GM12878 (cell line): ENCODE results near the gene CUTA. TPM values are rescaled to one million over a fixed set of nuclear protein-coding genes. Genes with fewer than 3 reads are reported as not detected.

Experiments
- ATAC-seq: fragments of 200-7000 bp; cut with Tn5 transposase; 3 replicates; pipeline ENCODE4 v1.9.1; 2020; ENCODE audit warnings: mild to moderate bottlenecking, moderate library complexity
- BruUV-seq: library from RNA; stranded (reverse); fragments of 400-500 nt; replicated peaks from 2 replicates; lab custom pipeline; 2021; lab: Mats Ljungman, UMichigan
- CTCF ChIA-PET: fragments of 300-600 bp; sonication (Branson Sonifier 250); formaldehyde crosslinking; extraction: SDS; loops from one replicate; lab custom pipeline; 2021; ENCODE audit warnings: inconsistent platforms; lab: Yijun Ruan, JAX
- POLR2A ChIA-PET: fragments of 350-600 bp; formaldehyde crosslinking; extraction: SDS; loops from one replicate; lab custom pipeline; 2021; ENCODE audit warnings: inconsistent platforms; lab: Charles Lee
- RAD21 ChIA-PET: fragments of 300-600 bp; sonication (Branson Sonifier 250); formaldehyde crosslinking; loops from one replicate; lab custom pipeline; 2023; ENCODE audit warnings: antibody characterized with exemption; ENCODE audit not compliant: unreplicated experiment; lab: Charles Lee
- SMC1A ChIA-PET: fragments of 300-600 bp; sonication (Branson Sonifier 250); formaldehyde crosslinking; loops from one replicate; lab custom pipeline; 2023; ENCODE audit not compliant: unreplicated experiment, uncharacterized antibody; lab: Charles Lee
- DNase-seq: peaks from one replicate; pipeline ENCODE4 v3.0.0-alpha.2; 2011; ENCODE audit warnings: low read depth, low spot score
- FAIRE-seq: peaks from 3 replicates; lab custom pipeline; 2011; peaks lifted over from hg19 to GRCh38; lab: Jason Lieb, UNC
- H2AFZ ChIP-seq: 2 replicates; pipeline ENCODE4 v1.6.0; 2011; ENCODE audit warnings: low read depth, low read length, control low read depth; ENCODE audit not compliant: control insufficient read depth
- H3K27ac ChIP-seq: 2 replicates; pipeline ENCODE4 v1.5.1; 2011; ENCODE audit warnings: control low read depth; ENCODE audit not compliant: control insufficient read depth, insufficient read depth
- H3K27me3 ChIP-seq, 2 experiments: replicated peaks in 1 of 2; 2 replicates each; pipeline versions ENCODE4 v1.6.0 to v1.6.1; 2011; ENCODE audit warnings: low read length in 1 of 2; ENCODE audit not compliant: control insufficient read depth in 2 of 2, insufficient read depth in 2 of 2
- H3K36me3 ChIP-seq, 2 experiments: 2 replicates each; pipeline ENCODE4 v1.5.1; 2011; ENCODE audit warnings: low read length in 1 of 2; ENCODE audit not compliant: control insufficient read depth in 2 of 2, insufficient read depth in 2 of 2
- H3K4me1 ChIP-seq: 2 replicates; pipeline ENCODE4 v1.6.1; 2011; ENCODE audit warnings: mild to moderate bottlenecking, low read length, moderate library complexity, mixed read lengths; ENCODE audit not compliant: control insufficient read depth, insufficient read depth
- H3K4me2 ChIP-seq: 2 replicates; pipeline ENCODE4 v1.6.0; 2011; ENCODE audit warnings: control low read depth; ENCODE audit not compliant: control insufficient read depth, insufficient read depth
- H3K4me3 ChIP-seq: fragments of 200-600 bp; sonication (generic); 2 replicates; pipeline ENCODE4 v1.5.1; 2016
- H3K79me2 ChIP-seq: 2 replicates; pipeline ENCODE4 v1.6.0; 2011; ENCODE audit warnings: low read length; ENCODE audit not compliant: control insufficient read depth, insufficient read depth
- H3K9ac ChIP-seq: 2 replicates; pipeline ENCODE4 v1.8.0; 2011; ENCODE audit warnings: low read length, control low read depth, mixed read lengths; ENCODE audit not compliant: control insufficient read depth, insufficient read depth
- H3K9me3 ChIP-seq: replicated peaks from 3 replicates; pipeline ENCODE4 v1.5.1; 2011; ENCODE audit warnings: mild to moderate bottlenecking, low read length; ENCODE audit not compliant: control insufficient read depth, insufficient read depth
- H4K20me1 ChIP-seq: 2 replicates; pipeline ENCODE4 v1.6.0; 2011; ENCODE audit not compliant: control insufficient read depth, insufficient read depth
- BACH1 ChIP-seq: fragments of 450-650 bp; IDR thresholded peaks from 2 replicates; pipeline ENCODE4 v1.6.1; 2017; ENCODE audit warnings: mild to moderate bottlenecking, borderline replicate concordance
- CBX5 ChIP-seq: sonication (generic); IDR thresholded peaks from 2 replicates; pipeline ENCODE4 v1.6.1; 2016; ENCODE audit warnings: low read depth, moderate library complexity, mild to moderate bottlenecking, inconsistent platforms
- ESRRA ChIP-seq: IDR thresholded peaks from 2 replicates; pipeline ENCODE4 v1.6.1; 2012; ENCODE audit warnings: mild to moderate bottlenecking, low read length, improper control_type of control experiment
- FOS ChIP-seq: IDR thresholded peaks from 3 replicates; pipeline ENCODE4 v1.6.1; 2011; ENCODE audit warnings: borderline replicate concordance; ENCODE audit not compliant: insufficient read length; ENCODE audit errors: extremely low read depth
- FOXK2 ChIP-seq: fragments of 450-650 bp; IDR thresholded peaks from 2 replicates; pipeline ENCODE4 v1.6.1; 2017; ENCODE audit warnings: mild to moderate bottlenecking, moderate library complexity
- IRF4 ChIP-seq: IDR thresholded peaks from 2 replicates; pipeline ENCODE4 v1.6.1; 2011; ENCODE audit warnings: low read depth, low read length
- KDM1A ChIP-seq: fragments of 200-600 bp; sonication (generic); IDR thresholded peaks from 2 replicates; pipeline ENCODE4 v1.6.1; 2016; ENCODE audit warnings: borderline replicate concordance
- POLR2A ChIP-seq: IDR thresholded peaks from 2 replicates; pipeline ENCODE4 v1.6.1; 2011; ENCODE audit warnings: low read depth, mild to moderate bottlenecking, low read length
- RAD51 ChIP-seq: fragments of 450-650 bp; IDR thresholded peaks from 2 replicates; pipeline ENCODE4 v1.6.1; 2016; ENCODE audit warnings: moderate library complexity, mild to moderate bottlenecking, inconsistent platforms
- RBBP5 ChIP-seq: fragments of 200-600 bp; sonication (generic); conservative IDR thresholded peaks from 2 replicates; pipeline ENCODE4 v1.6.1; 2016
- TCF7 ChIP-seq: IDR thresholded peaks from 2 replicates; pipeline ENCODE4 v1.6.1; 2014; ENCODE audit warnings: antibody characterized with exemption, borderline replicate concordance
- YY1 ChIP-seq: IDR thresholded peaks from 2 replicates; pipeline ENCODE4 v1.6.1; 2011; ENCODE audit warnings: low read depth, mild to moderate bottlenecking, low read length
- ZNF217 ChIP-seq: fragments of 450-650 bp; IDR thresholded peaks from 2 replicates; pipeline ENCODE4 v1.6.1; 2017; ENCODE audit warnings: antibody characterized with exemption, mild to moderate bottlenecking
- WGBS: methylation state at CpG from one replicate; pipeline ENCODE4 v1.1.6; 2016; ENCODE audit warnings: low lambda C conversion rate; ENCODE audit not compliant: insufficient replicate concordance, insufficient coverage; ENCODE audit errors: missing lambda C conversion rate; 5-methylcytosine and 5-hydroxymethylcytosine counted together
- in situ Hi-C: fragments of 300-500 bp; cut with MboI; formaldehyde crosslinking; loops from 9 replicates; pipeline ENCODE4 v1.14.3; 2018; ENCODE audit warnings: mixed read lengths
- intact Hi-C: fragments of 100-400 bp; cut with micrococcal nuclease; formaldehyde crosslinking; loops from one replicate; pipeline ENCODE4 v1.14.2; 2022; ENCODE audit not compliant: unreplicated experiment
- polyA plus RNA-seq, 11 experiments: library from polyadenylated mRNA; depleted of rRNA in 4 of 11; unstranded in 6 of 11; stranded (reverse) in 5 of 11; fragments of >200 nt; fragmentation: Nextera tagmentation in 4 of 11; fragmentation: Illumina TruSeq in 1 of 11; extraction: Ambion mirVana in 4 of 11; extraction: Trizol in 1 of 11; gene quantifications; 1 replicate in 1 of 11; 2 replicates in 10 of 11; pipeline versions ENCODE4 v1.2.1 to v1.2.3, GENCODE V29; 2011 to 2016; ENCODE audit warnings: inconsistent platforms in 2 of 11, missing spikeins in 2 of 11, low read depth in 1 of 11
- total RNA-seq, 4 experiments: library from RNA; depleted of rRNA in 3 of 4; stranded (reverse); fragments of >200 nt in 3 of 4; fragmentation: Illumina TruSeq in 1 of 4; extraction: Trizol in 1 of 4; gene quantifications; 2 replicates each; pipeline versions ENCODE4 v1.2.1 to v1.2.3, GENCODE V29; 2013 to 2021
- TF ChIP-seq, protein P1 (sequence below): fragments of 450-650 bp; IDR thresholded peaks from 2 replicates; pipeline ENCODE4 v1.6.1; 2018; ENCODE audit warnings: mild to moderate bottlenecking, low read depth, moderate library complexity; ENCODE audit not compliant: partially characterized antibody
- TF ChIP-seq, protein P2 (sequence below): fragments of 450-650 bp; IDR thresholded peaks from 2 replicates; pipeline ENCODE4 v1.6.1; 2016; ENCODE audit warnings: mild to moderate bottlenecking, moderate library complexity, borderline replicate concordance

CUTA gene
- total and polyA plus RNA-seq, 10 of the 15 experiments (the other 5 are each of a cell fraction or from before 2014, with no cell fraction given) = 102 to 293 (median 189) TPM

DNA sequence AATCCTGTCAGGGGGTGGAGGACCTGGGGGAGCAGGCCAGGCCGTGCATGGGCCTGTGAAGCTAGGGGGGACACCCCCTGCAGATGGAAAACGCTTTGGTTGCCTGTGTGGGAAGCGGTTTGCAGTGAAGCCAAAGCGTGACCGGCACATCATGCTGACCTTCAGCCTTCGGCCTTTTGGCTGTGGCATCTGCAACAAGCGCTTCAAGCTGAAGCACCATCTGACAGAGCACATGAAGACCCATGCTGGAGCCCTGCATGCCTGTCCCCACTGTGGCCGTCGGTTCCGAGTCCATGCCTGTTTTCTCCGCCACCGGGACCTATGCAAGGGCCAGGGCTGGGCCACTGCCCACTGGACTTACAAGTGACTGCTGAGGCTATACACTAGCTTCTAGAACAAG, 38.2 kb upstream of the CUTA start:
- no peaks in the 10 kb centered on the region for H3K9me3 ChIP-seq
- H3K27me3 ChIP-seq = no peaks in the 10 kb centered on the region
- in situ Hi-C loops (no loop called here), intact Hi-C loops (no loop called here)
- TF ChIP-seq ESRRA = no peak
- no peak for TF ChIP-seq KDM1A
- no peak for TF ChIP-seq POLR2A
- TF ChIP-seq, protein P1, sequence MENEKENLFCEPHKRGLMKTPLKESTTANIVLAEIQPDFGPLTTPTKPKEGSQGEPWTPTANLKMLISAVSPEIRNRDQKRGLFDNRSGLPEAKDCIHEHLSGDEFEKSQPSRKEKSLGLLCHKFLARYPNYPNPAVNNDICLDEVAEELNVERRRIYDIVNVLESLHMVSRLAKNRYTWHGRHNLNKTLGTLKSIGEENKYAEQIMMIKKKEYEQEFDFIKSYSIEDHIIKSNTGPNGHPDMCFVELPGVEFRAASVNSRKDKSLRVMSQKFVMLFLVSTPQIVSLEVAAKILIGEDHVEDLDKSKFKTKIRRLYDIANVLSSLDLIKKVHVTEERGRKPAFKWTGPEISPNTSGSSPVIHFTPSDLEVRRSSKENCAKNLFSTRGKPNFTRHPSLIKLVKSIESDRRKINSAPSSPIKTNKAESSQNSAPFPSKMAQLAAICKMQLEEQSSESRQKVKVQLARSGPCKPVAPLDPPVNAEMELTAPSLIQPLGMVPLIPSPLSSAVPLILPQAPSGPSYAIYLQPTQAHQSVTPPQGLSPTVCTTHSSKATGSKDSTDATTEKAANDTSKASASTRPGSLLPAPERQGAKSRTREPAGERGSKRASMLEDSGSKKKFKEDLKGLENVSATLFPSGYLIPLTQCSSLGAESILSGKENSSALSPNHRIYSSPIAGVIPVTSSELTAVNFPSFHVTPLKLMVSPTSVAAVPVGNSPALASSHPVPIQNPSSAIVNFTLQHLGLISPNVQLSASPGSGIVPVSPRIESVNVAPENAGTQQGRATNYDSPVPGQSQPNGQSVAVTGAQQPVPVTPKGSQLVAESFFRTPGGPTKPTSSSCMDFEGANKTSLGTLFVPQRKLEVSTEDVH = no peak
- TF ChIP-seq IRF4 = no peak
- TF ChIP-seq CBX5 = no peak
- TF ChIP-seq RAD51 = no peak
- no peak for TF ChIP-seq TCF7
- TF ChIP-seq FOXK2 = no peak
- TF ChIP-seq ZNF217 = no peak
- TF ChIP-seq, protein P2, sequence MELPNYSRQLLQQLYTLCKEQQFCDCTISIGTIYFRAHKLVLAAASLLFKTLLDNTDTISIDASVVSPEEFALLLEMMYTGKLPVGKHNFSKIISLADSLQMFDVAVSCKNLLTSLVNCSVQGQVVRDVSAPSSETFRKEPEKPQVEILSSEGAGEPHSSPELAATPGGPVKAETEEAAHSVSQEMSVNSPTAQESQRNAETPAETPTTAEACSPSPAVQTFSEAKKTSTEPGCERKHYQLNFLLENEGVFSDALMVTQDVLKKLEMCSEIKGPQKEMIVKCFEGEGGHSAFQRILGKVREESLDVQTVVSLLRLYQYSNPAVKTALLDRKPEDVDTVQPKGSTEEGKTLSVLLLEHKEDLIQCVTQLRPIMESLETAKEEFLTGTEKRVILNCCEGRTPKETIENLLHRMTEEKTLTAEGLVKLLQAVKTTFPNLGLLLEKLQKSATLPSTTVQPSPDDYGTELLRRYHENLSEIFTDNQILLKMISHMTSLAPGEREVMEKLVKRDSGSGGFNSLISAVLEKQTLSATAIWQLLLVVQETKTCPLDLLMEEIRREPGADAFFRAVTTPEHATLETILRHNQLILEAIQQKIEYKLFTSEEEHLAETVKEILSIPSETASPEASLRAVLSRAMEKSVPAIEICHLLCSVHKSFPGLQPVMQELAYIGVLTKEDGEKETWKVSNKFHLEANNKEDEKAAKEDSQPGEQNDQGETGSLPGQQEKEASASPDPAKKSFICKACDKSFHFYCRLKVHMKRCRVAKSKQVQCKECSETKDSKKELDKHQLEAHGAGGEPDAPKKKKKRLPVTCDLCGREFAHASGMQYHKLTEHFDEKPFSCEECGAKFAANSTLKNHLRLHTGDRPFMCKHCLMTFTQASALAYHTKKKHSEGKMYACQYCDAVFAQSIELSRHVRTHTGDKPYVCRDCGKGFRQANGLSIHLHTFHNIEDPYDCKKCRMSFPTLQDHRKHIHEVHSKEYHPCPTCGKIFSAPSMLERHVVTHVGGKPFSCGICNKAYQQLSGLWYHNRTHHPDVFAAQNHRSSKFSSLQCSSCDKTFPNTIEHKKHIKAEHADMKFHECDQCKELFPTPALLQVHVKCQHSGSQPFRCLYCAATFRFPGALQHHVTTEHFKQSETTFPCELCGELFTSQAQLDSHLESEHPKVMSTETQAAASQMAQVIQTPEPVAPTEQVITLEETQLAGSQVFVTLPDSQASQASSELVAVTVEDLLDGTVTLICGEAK = no peak
- no peak for TF ChIP-seq RBBP5
- no peak for TF ChIP-seq BACH1
- no peak for TF ChIP-seq FOS
- TF ChIP-seq YY1 = no peak
- H2AFZ ChIP-seq = no peak overlapping the region
- FAIRE-seq = no peak
- SMC1A ChIA-PET = interaction anchor here (1.5 kb wide), 1 partner anchor 26 kb away, joined by 4 read pairs; no protein-coding TSS in a partner anchor
- RAD21 ChIA-PET = interaction anchor here (0.8 kb wide), 1 partner anchor 38 kb away, joined by 3 read pairs; the partner anchor contains the start of gene CUTA
- H3K27ac ChIP-seq = no peak overlapping the region
- H3K9ac ChIP-seq = no peak overlapping the region
- H3K79me2 ChIP-seq = peaks cover 17% of the 10 kb centered on the region
- H3K36me3 ChIP-seq = no peaks in the 10 kb centered on the region; a peak in 1 of 4 replicates
- BruUV-seq = no TSS peak
- ATAC-seq = no peak
- H3K4me1 ChIP-seq = peaks cover 3% of the 10 kb centered on the region; the same call in 1 of the 2 replicates
- DNase-seq = no peak
- CTCF ChIA-PET = interaction anchor here (1.1 kb wide), 1 partner anchor 65 kb away, joined by 3 read pairs; no protein-coding TSS in a partner anchor
- no peaks in the 10 kb centered on the region for H4K20me1 ChIP-seq
- POLR2A ChIA-PET = no interaction called here
- no peak overlapping the region for H3K4me2 ChIP-seq
- no peak overlapping the region for H3K4me3 ChIP-seq
- 98% methylated on average over 12 of the region's 12 CpGs for WGBS
